OCI-LY1 (cell line): Measurements from ENCODE around the gene EEF1B2.

Experiments
- EZH2 ChIP-seq: fragments of 200-600 bp; sonication (generic), shearing (Covaris generic); IDR thresholded peaks from 2 replicates; pipeline ENCODE4 v1.8.0; 2017; ENCODE audit warnings: borderline replicate concordance, mixed run types, mild to moderate bottlenecking, antibody characterized with exemption, low read length, moderate library complexity, mixed read lengths
- TF ChIP-seq, protein P1 (sequence below): fragments of 200-600 bp; sonication (generic), shearing (Covaris generic); IDR thresholded peaks from 2 replicates; pipeline ENCODE4 v1.5.1; 2017; ENCODE audit warnings: mild to moderate bottlenecking, antibody characterized with exemption, low read length, moderate library complexity, mixed read lengths

DNA sequence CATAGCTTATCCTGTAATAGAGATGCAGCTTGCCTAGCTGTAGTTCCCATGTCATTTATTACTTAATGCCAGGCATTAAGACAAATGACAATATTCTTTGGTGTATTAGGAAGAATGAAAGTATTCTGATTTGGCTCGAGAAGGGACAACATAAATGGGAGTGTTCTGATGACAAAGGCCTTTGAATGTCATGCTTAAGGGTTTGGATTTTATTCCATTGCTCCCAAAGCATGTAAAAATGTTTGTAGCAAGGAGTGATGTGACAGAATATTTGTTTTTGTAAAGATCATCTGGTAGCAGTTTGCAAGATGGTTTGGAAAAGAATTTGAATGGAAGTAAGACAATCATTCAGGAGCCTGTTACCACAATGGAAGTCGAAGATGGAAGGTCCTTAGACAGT is 30.4 kb downstream of the EEF1B2 start:
- TF ChIP-seq, protein P1, sequence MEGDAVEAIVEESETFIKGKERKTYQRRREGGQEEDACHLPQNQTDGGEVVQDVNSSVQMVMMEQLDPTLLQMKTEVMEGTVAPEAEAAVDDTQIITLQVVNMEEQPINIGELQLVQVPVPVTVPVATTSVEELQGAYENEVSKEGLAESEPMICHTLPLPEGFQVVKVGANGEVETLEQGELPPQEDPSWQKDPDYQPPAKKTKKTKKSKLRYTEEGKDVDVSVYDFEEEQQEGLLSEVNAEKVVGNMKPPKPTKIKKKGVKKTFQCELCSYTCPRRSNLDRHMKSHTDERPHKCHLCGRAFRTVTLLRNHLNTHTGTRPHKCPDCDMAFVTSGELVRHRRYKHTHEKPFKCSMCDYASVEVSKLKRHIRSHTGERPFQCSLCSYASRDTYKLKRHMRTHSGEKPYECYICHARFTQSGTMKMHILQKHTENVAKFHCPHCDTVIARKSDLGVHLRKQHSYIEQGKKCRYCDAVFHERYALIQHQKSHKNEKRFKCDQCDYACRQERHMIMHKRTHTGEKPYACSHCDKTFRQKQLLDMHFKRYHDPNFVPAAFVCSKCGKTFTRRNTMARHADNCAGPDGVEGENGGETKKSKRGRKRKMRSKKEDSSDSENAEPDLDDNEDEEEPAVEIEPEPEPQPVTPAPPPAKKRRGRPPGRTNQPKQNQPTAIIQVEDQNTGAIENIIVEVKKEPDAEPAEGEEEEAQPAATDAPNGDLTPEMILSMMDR: no peak
- TF ChIP-seq EZH2: no peak
